GM19397 (cell line): Measurements from ENCODE around the gene FBXO34.

ENCODE experiments used
- ATAC-seq: cut with Tn5 transposase; IDR thresholded peaks from one replicate; pipeline ENCODE4 v1.9.1; 2021; ENCODE audit warnings: mild to moderate bottlenecking, moderate library complexity; ENCODE audit not compliant: unreplicated experiment

FBXO34 gene, protein sequence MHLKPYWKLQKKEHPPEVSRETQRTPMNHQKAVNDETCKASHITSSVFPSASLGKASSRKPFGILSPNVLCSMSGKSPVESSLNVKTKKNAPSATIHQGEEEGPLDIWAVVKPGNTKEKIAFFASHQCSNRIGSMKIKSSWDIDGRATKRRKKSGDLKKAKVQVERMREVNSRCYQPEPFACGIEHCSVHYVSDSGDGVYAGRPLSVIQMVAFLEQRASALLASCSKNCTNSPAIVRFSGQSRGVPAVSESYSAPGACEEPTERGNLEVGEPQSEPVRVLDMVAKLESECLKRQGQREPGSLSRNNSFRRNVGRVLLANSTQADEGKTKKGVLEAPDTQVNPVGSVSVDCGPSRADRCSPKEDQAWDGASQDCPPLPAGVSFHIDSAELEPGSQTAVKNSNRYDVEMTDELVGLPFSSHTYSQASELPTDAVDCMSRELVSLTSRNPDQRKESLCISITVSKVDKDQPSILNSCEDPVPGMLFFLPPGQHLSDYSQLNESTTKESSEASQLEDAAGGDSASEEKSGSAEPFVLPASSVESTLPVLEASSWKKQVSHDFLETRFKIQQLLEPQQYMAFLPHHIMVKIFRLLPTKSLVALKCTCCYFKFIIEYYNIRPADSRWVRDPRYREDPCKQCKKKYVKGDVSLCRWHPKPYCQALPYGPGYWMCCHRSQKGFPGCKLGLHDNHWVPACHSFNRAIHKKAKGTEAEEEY

DNA sequence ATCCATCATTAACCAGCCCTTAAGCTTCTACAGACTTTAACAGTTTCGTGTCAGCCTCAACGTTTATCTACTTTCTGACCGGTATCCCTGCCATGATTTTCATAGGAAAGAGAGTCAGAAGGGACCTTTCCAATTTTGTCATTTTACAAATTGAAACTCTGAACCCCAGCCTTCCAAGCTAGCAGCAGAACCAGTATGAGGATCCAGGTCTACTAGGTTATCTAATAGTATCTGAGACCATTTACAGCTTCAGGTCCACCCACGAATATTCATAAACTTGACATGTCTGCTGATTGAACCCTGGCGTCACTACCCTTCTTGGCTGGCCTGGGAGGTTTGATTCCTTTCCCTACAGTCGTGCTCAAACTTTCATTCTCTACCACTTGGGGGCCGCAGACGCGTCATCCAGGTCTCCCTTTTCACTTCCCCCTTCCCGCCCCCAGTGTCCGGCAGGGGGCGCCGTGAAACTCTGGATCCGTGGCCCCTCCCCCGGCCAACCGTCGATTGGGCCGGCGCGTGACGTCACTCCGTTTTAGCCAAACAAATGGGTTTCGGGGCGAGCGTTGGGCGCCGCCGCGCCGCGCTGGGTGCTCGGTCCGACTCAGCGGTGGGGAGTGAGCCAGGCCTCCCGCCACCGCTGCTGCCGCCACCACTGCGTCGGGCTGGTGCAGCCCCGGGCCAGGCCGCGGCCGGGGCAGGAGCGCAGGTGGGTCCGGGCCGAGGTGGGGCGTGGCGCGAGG lies at the start of gene FBXO34:
TSS of gene FBXO34 (plus strand) at position 590 of the 740 bp plus-strand sequence. CDS start 78,970 bp downstream, outside the sequence.
- ATAC-seq = peak; percentile 89

DNA sequence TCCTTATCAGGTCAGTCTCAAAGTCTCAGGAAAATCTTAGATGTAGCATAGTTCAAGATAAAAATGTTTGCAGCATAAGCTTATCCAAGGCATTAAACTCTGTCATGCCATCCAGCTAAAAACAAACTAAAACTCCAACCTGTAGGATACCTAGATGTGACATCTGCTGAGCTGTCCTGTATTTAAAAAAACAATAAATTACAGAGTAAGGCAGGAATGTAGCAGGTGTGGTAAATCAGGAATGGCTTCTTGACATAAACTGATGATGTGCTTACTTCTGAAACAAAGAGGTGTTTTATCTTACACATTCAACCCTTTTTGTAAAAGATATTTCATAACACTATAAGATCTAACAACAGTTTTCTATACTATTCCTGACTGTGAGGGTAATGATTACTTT lies 49.3 kb upstream of the FBXO34 start:
- no peak for ATAC-seq

DNA sequence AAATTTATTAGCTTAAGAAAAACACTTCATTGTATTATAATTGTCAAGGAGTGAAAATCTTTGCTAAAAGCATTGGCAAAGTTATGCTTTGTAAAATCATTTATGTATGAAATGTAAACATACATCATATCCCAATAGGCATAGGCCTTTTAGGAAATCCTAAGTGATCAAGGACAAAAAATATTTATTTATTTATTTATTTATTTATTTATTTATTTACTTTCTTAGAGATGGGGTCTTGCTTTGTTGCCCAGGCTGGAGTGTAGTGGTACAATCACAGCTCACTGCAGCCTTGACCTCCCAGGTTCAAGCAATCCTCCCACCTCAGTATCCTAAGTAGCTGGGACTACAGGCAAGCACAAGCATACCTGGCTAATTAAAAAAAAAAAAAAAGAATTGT lies 47.9 kb upstream of the FBXO34 start:
- ATAC-seq = no peak

DNA sequence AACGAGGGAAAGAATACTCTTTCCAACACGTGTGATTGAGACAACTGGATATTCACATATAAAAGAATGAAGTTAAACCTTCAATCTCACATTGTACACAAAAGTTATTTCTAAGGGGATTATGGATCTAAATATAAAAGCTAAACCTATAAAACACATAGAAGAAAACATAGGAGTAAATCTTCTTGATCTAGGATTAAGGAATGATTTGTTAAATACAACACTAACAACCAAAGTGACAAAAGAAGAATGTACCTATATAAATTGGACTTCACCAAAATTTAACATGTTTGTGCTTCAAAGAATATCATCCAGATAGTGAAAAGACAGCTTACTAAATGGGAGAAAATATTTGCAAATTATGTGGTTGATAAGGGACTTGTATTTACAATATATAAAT lies 43.0 kb upstream of the FBXO34 start:
- no peak for ATAC-seq

DNA sequence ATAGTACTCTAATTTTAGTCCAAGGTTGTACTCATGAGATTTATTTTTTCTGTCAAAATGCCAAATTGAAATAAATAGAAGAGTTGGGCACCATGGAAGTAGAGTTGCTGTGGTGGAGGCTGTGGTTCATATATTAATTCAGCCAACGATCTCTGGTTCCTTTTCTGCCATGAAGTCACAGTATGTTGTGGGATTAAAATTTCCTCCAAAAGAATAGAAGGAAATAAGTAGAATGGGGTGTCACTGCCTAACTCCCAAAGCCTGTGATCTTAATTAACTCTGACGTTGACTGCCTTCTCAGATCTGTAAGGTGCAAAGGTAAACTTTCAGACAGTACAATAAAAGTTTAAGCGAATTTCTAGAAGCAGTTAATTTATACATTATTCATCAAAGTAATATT lies 37.6 kb upstream of the FBXO34 start:
- no peak for ATAC-seq

DNA sequence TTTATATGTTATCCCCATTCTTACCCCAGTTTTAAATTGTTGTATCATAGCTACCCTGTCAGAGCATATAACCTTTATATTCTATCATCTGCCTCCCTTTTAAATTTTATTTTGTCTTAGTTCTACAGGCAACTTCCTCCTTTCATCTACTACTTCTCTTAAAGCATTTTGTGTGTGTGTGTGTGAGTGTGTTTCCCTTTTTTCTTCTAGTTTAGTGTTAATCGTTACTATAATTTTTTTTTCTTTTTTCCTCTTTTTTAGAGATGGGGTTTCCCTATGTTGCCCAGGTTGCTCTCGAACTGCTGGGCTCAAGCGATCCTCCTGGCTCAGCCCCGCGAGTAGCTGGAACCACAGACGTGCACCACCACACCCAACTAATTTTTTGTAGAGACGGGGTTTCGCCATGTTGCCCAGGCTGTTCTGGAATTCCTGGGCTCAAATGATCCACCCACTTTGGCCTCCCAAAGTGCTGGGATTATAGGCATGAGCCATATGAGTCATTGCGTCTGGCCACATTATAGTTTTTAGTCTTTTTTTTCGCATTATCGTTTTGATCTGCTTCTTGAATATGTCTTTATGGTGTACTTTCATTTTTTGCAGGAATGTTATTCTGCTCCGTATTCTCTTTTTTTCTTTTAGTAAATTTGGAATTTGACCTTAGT lies 33.1 kb upstream of the FBXO34 start:
- no peak for ATAC-seq

DNA sequence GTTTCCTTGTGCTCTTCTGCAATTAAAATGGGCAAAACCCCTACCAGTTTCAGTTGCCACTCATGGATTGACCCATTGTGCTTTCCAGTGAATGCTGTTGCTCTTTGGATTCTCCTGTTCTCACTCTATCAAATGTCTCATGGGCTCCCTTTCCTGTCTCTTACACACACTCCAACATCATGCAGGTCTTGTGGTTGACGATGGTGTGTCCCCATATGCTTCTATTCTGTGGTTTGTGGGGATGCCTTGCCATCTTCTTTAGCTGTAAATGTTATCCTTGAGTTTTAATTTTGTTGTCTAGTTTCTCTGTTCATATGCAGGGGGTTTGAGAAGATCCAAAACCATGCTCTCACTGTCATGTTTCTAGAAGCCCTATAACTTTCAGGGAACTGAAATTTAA lies 31.9 kb upstream of the FBXO34 start:
- no peak for ATAC-seq

DNA sequence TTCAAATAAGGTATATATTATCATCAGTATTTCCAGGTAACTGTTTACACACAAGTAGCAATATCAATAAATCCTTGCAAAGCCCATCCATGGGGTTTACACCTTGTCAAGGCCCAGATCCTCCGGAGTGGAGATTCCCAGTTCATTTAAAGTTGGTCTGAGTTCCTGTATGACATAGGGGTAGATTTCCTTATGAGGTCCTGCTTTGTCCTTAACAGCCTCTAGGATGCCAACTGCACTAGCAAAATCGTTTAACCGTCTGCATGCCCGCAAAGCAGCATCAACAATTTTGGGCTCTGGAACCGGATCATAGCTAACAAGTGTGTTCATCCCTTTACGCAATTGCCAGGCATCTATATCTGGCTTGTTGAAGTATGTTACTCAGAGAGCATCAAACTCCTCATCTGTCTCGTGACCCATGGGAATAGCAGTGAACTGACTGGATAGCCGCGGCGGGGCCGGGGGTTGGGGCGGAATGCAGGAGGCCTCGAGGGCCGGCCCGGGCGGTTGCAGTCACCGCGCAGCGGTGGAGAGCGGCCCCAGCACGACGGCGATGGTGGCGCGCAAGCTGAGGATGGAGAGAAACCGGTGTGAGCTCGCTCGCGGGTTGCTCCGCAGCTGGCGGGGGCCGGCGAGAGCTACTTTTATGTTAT lies 30.6 kb upstream of the FBXO34 start:
- ATAC-seq = no peak

DNA sequence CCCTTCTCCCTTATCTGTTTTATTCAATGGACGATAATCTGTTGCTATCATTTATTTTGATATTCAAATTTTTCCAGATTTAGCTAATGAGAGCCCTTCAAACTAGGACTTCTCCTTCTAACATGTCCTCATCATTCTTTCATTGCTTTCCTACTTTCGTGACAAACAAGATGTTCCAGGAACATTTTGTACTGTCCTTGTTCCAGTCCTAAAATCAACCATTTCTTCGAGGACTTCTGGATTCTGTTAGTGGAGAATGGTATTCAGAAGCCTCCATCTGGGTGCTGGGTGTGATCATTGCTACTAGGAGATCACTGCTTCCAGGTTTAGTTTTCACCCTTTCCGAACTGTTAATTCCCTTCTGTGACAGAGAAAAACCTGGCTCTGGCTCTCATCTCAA lies 29.5 kb upstream of the FBXO34 start:
- ATAC-seq = no peak

DNA sequence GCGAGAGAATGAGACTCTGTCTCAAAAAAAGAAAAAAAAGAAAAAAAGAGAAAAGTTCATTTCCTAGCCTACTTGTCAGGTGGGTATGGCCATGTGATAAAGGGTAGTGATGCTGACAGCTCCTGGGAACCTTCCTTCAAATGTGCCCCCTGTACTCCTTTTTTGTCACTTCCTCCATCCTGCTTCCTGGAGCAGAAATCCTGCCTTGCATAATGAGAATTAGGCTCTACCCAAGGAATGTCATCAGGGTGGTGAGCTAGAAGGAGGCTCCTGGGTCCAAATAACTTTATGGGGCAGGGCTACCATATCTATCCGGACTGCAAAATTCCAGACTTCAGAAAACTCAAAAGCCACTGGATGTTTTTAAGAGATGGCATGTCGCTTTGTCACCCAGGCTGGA lies 27.8 kb upstream of the FBXO34 start:
- ATAC-seq = no peak

DNA sequence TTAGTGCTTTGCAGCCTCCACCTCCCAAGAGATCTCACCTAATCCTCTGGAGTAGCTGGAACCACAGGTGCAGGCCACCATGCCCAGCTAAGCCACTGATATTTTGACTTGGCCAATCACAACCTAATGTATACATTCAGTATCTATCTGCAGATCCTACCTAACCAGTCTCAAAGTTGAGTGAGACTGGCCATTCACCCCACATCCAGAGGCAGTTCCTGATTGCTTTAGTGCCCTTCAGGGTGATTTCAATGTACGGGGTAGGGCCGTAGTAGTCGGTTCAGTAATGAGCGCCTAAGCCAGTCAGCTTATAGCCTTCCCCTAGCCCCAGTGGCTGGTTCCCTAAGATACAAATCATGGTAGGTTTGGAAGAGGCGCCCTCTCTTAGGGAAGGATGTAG lies 27.4 kb upstream of the FBXO34 start:
- no peak for ATAC-seq

DNA sequence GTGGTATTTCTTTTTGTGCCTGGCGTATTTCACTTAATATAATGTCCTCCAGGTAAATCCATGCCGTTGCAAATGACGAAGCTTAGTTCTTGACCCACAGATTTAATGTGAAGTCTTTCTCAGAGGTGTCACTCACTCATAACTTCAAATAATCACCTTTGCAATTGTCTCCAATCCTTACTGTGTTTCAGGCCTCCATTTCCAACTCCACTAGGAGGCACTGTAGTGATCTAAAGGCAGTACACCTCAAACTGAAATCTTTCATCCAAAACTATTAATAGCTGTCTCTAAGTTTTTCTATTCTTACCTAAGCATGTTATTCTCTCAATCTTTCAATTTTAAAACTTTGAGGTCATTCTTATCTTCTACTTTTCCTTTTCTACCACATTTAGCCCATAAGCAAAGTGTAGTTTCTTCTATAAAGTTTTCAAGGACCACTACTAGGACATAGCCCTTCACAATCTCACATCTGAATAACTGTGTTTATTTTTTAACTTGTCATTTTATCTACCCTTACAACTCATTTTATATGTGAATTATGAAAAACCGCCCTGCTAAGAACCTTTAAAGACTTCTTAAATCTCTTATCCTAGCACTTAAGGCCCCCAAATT lies 25.5 kb upstream of the FBXO34 start:
- ATAC-seq = no peak

DNA sequence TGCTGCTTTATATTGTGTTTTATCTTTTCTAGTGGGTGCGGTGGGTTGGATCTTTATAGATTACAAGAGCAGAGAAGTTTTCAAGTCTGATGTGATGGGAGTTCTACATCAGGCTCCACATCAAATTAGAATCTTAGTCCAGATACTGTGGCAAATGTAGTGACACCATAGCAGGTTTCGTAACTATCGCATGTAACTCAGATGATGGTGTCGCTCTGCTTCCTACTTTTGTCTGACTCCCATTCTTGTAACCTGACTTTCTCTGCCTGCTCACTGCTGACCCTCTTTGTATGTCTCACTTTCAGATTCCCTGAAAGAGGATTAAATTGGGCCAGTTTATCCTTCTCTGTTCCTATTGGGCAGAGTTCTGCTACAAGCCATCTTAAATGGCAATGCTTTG lies 22.8 kb upstream of the FBXO34 start:
- no peak for ATAC-seq

DNA sequence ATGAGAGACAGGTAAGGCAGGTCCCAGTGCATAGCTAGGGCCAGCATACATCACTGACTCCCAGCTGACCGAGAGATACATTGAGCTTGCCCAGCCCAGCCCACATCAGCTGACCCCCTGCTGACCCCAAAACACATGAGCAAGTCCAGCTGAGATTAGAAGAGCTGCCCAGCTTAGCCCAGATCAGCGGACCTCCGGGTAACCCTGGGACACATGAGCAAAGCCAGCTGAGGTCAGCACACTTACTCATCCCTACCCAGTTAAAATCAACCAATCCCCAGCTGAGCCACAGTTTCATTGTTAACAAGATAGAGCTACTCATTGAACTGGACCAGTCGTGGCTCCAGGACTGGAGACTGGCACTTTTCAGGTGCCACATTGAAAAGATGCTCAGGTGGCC lies 21.8 kb upstream of the FBXO34 start:
- ATAC-seq = no peak

DNA sequence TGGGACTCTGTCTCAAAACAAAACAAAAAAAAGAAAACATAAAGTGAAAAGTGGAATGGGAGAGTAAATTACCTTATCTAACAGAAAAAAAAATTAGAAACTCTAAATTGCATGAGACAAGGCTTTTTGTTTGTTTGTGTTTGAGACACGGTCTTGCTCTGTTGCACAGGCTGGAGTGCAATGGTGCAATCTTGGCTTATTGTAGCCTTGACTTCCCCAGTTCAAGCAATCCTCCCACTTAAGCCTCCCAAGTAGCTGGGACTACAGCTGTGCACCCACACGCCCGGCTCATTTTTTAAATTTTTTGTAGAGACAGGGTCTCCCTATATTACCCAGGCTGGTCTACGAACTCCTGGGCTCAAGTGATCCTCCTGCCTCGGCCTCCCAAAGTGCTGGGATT lies 17.9 kb upstream of the FBXO34 start:
- no peak for ATAC-seq

DNA sequence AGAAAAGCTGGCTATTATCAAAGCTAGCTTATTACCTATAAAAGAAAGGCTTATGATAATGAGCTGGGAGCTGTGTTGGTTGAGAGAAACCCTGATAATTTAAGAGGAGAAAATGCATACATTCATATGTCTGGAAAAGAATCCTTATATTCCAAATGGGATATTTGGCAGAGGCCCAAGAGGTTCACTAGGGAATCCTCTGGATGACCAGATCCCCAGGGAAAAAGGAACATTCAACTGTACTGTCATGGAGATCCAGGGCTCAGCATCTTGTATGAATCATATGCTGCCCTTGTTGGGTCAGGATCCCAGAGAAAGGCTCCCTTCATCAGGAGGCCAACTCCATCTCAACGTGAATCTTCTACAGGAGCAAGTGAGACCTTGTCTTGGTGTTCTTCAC lies 16.6 kb upstream of the FBXO34 start:
- no peak for ATAC-seq

DNA sequence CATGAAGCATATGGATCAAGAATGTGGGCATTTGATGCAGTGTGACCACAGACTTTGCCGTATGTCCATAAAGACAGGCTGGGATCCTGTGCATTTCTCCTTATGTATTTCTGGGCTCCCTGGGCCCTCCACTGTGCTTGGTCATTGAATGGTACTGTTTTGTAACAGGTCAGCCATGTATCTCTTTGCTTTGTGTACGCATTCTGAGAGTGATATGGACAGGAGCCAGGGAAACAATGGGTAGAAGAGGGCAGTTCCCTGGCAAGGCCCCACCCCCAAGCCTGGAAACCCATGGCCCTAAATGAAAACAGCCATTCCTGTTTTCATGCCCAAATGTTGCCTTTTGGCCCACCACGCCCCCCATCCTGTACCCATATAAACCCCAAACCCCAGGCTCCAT lies 15.2 kb upstream of the FBXO34 start:
- no peak for ATAC-seq

DNA sequence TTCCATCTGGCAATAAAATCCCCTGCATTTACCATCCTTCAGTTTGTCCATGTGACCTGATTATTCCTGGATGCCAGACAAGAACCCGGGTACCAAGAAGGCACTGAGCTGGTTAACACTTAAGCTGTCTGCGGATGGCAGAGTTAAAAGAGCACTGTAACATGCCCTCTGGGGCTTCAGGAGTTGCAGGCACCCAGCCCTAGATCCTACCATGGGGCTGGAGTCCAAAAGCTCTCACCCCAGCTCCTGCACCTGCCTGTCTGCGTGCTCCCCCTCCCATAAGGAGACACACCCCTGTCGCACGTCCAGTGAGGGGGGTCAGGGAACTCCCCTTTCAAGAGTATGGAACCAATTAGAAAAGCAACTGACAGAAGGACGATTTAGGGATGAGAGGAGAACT lies 14.6 kb upstream of the FBXO34 start:
- no peak for ATAC-seq

DNA sequence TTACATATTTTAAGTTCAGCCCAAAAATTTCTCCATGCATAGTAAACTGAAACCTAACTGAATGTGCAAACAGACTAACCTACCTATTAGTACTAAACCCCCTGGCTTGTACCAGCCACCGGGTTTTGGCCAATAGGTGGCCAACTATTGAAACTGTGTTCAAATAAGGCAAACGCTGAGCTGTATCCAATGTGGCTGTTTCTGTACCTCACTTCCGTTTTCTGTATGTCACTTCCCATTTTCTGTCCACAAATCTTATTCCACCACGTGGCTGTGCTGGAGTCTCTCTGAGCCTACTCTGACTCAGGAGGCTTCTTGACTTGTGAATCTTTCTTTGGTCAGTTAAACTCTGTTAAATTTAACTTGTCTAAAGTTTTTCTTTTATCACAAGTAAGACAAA lies 6.0 kb upstream of the FBXO34 start:
- no peak for ATAC-seq

DNA sequence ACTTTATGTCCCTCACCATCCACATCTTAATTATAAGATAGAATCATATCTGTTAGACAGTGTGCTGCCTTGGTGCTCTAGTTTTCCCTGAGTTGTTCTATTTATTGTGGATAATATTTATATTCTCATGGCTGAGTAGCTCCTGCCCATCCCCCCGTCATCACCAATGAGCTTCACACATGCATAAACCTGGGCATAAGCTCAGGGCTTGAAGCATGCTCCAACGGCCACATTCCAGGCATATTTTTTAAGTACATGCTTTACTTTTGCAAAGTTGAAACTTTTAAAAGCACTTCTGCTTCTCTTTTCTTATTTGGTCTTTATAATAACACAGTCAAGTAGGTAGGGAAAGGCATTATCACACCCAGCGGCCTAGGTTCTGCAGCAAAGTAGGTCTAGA lies 3.4 kb upstream of the FBXO34 start:
- ATAC-seq = no peak
